Loucy (cell line): Measurements from ENCODE around the gene SHPK.

Source experiments
- H2AFZ ChIP-seq: fragments of 200-600 bp; sonication (generic); 2 replicates; pipeline ENCODE4 v1.6.0; 2016; ENCODE audit warnings: antibody characterized with exemption, mild to moderate bottlenecking, low read length, moderate library complexity
- H3F3A ChIP-seq: fragments of 200-600 bp; 2 replicates; pipeline ENCODE4 v1.6.0; 2016; ENCODE audit warnings: antibody characterized with exemption, low read depth, mild to moderate bottlenecking
- H3K27me3 ChIP-seq: fragments of 200-600 bp; sonication (generic); 2 replicates; pipeline ENCODE4 v1.6.1; 2014; ENCODE audit warnings: low read length, mild to moderate bottlenecking; ENCODE audit not compliant: insufficient read depth, poor library complexity, severe bottlenecking
- H3K36me3 ChIP-seq: fragments of 200-600 bp; sonication (generic); 2 replicates; pipeline ENCODE4 v1.6.1; 2016; ENCODE audit warnings: low read length; ENCODE audit not compliant: insufficient read depth
- H3K4me1 ChIP-seq: fragments of 200-600 bp; sonication (generic); 2 replicates; pipeline ENCODE4 v1.5.1; 2014; ENCODE audit warnings: low read length, mild to moderate bottlenecking; ENCODE audit not compliant: insufficient read depth, poor library complexity, severe bottlenecking
- H3K4me2 ChIP-seq: fragments of 200-600 bp; sonication (generic); 2 replicates; pipeline ENCODE4 v1.6.0; 2014; ENCODE audit warnings: antibody characterized with exemption, low read length, low read depth, mild to moderate bottlenecking; ENCODE audit not compliant: poor library complexity, severe bottlenecking
- H3K4me3 ChIP-seq: fragments of 200-600 bp; sonication (generic); 2 replicates; pipeline ENCODE4 v1.5.1; 2014; ENCODE audit warnings: low read length, mild to moderate bottlenecking, mixed read lengths; ENCODE audit not compliant: poor library complexity, severe bottlenecking
- H3K79me2 ChIP-seq: fragments of 200-600 bp; sonication (generic); 2 replicates; pipeline ENCODE4 v1.6.1; 2014; ENCODE audit warnings: low read length; ENCODE audit not compliant: insufficient read depth
- H3K9ac ChIP-seq: fragments of 200-600 bp; sonication (generic); 2 replicates; pipeline ENCODE4 v1.6.0; 2014; ENCODE audit warnings: mild to moderate bottlenecking, low read depth, low read length, moderate library complexity; ENCODE audit not compliant: poor library complexity, severe bottlenecking
- H3K9me2 ChIP-seq: fragments of 200-600 bp; sonication (generic); replicated peaks from 2 replicates; pipeline ENCODE4 v1.6.1; 2016; ENCODE audit warnings: low read depth, low read length, mixed read lengths
- H3K9me3 ChIP-seq: fragments of 200-600 bp; sonication (generic); 2 replicates; pipeline ENCODE4 v1.6.1; 2014; ENCODE audit warnings: mild to moderate bottlenecking, antibody characterized with exemption, low read length, low read depth; ENCODE audit not compliant: insufficient read depth
- H4K20me1 ChIP-seq: fragments of 200-600 bp; sonication (generic); 2 replicates; pipeline ENCODE4 v1.6.0; 2014; ENCODE audit warnings: antibody characterized with exemption, low read length, mild to moderate bottlenecking; ENCODE audit not compliant: insufficient read depth, poor library complexity, severe bottlenecking
- CTCF ChIP-seq: fragments of 200-600 bp; sonication (generic); conservative IDR thresholded peaks from 2 replicates; pipeline ENCODE4 v1.5.1; 2014; ENCODE audit warnings: mild to moderate bottlenecking, antibody characterized with exemption, low read length
- EZH2phosphoT487 ChIP-seq: fragments of 200-600 bp; IDR thresholded peaks from 2 replicates; pipeline ENCODE4 v1.6.1; 2018; ENCODE audit warnings: antibody characterized with exemption, mild to moderate bottlenecking, moderate library complexity, borderline replicate concordance

Gene SHPK

GRCh38 chr17:3679531-3680126 lies 43.6 kb upstream of the SHPK start:
- no peak overlapping the region for H3K4me2 ChIP-seq
- H3K27me3 ChIP-seq = no peaks in the 10 kb centered on the region
- H4K20me1 ChIP-seq = no peaks in the 10 kb centered on the region
- no peaks in the 10 kb centered on the region for H3K79me2 ChIP-seq
- no peak for TF ChIP-seq CTCF
- TF ChIP-seq EZH2phosphoT487 = no peak
- no peaks in the 10 kb centered on the region for H3K9me2 ChIP-seq
- H3K9me3 ChIP-seq = no peaks in the 10 kb centered on the region
- H3F3A ChIP-seq = no peaks in the 10 kb centered on the region
- H3K36me3 ChIP-seq = peaks cover 5% of the 10 kb centered on the region; the same call in 1 of the 2 replicates
- no peak overlapping the region for H3K4me3 ChIP-seq
- H2AFZ ChIP-seq = no peak overlapping the region
- H3K9ac ChIP-seq = no peak overlapping the region
- no peaks in the 10 kb centered on the region for H3K4me1 ChIP-seq

GRCh38 chr17:3678821-3679530 lies 42.9 kb upstream of the SHPK start:
- Histone ChIP-seq H3K27me3 (no peaks in the 10 kb centered on the region), H3F3A (no peaks in the 10 kb centered on the region), H3K9me3 (no peaks in the 10 kb centered on the region), H3K4me1 (no peaks in the 10 kb centered on the region), H3K4me3 (no peak overlapping the region), H2AFZ (no peak overlapping the region), H3K4me2 (no peak overlapping the region), H3K36me3 (peaks cover 5% of the 10 kb centered on the region; the same call in 1 of the 2 replicates), H4K20me1 (no peaks in the 10 kb centered on the region), H3K9me2 (no peaks in the 10 kb centered on the region), H3K79me2 (no peaks in the 10 kb centered on the region), H3K9ac (no peak overlapping the region)
- TF ChIP-seq EZH2phosphoT487 (no peak), CTCF (no peak)

GRCh38 chr17:3678095-3678820 lies 42.2 kb upstream of the SHPK start:
- Histone ChIP-seq H4K20me1 (no peaks in the 10 kb centered on the region), H3K4me1 (no peaks in the 10 kb centered on the region), H2AFZ (no peak overlapping the region), H3K9me2 (no peaks in the 10 kb centered on the region), H3K9ac (no peak overlapping the region), H3K9me3 (no peaks in the 10 kb centered on the region), H3K79me2 (no peaks in the 10 kb centered on the region), H3K4me2 (no peak overlapping the region), H3K4me3 (no peak overlapping the region), H3F3A (no peaks in the 10 kb centered on the region), H3K27me3 (no peaks in the 10 kb centered on the region), H3K36me3 (peaks cover 5% of the 10 kb centered on the region; the same call in 1 of the 2 replicates)
- TF ChIP-seq CTCF (no peak), EZH2phosphoT487 (no peak)
